Stimulated activated CD4-positive, alpha-beta T cell treated with anti-CD3 and anti-CD28 coated beads, Interleukin-12 subunit alpha, Interleukin-12 subunit beta, amount 100 ng/mL, for 24 hours (primary cell): Measurements from ENCODE around the gene SQSTM1.

Source experiments
- DNase-seq, 2 experiments: peaks; one replicate each; pipeline ENCODE4 v3.0.0-alpha.2; 2020; ENCODE audit warnings: low read depth in 2 of 2

The SQSTM1 gene

DNA sequence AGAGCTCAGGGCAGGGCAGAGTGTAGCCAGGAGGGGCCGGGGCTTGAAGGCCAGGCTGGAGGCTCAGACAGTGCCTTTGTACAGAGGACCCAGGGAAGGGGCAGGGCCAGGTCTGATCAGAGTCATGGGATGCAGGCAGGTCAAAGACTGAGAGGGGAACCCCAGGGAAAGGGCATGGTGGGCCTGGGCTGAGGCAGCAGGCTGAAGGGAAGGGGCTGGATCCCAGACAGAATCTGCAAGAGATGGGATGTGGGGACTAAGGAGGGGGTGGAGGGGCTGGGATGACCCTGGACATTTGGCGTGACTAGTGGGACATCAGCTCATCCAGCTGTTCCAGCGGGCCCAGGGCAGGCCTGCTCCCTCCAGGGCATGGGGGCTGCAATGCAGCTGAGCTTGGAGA lies 53.4 kb downstream of the SQSTM1 start:
- DNase-seq = no peak

DNA sequence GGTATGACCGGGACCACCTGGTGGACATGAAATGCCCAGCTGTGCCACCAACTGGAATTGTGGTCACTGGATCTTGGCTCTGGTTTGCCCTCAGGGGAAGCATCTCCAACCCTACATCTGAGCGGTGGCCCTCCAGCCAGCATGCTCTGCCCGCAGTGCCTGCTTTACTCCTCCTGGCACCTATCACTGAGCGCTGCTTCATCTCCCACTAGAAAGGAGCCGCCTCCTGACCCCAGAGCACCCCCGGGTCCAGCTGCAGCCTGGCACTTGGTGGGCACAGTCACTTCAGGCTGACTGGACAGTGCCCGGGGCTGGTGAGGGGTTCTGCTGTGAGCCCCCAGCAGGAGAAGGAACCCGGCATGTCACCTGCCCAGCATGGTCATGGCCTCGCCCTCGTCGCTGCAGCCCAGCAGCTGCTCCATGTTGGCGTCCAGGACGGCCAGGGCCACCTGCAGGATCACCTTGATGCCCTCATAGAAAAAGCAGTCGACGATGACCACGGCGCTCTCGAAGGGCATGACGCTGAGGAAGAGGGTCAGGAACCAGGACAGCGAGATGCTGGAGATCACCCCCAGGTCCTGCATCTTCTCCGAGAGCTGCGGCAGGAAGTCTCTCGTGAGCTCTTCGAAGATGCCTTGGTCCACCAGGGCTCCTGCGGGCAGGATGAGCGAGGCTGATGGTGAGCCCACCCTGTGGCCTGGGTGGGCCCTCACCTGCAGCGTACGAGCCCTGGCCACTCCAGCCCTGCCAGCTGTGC lies 54.0 kb downstream of the SQSTM1 start:
- no peak for DNase-seq

DNA sequence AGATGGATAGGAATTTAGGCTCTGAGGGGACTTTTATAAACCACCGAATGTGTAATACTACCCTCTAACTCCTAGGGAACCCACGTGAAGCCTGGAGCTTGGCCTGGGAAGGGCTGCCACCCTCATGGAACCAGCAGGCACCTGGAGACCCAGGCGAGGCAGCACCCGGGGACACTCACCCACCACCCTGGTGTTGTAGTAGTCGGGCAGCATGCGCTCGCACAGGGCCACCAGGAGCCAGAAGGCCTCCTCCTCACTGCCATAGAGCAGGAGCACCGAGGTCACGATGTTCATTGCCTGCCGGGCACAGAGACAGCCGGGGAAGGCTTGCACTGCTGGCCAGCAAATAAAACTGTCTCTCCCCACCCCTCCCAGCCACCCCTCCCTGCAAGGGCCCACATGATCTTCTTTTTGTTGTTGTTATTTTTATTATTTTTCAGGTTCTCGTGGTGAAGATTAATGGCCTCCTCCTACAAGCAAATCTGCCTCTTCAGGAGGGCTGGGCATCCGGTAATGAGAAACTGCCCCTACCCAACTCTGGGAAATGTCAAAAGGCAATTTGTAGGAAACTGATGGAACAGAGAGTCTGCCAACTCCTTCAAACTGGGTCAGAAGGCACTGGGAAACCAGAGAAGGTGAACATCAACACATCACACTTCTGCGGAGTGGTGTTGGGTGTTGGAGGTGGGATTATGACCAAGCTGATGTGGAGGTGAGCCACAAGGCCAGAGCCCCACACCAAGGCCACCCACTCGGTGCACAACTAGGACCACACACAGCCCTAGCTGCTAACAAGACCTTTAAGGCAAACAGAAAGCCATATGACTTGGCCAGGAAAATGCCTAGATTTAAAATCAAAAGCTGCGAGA lies 55.3 kb downstream of the SQSTM1 start:
- no peak for DNase-seq

DNA sequence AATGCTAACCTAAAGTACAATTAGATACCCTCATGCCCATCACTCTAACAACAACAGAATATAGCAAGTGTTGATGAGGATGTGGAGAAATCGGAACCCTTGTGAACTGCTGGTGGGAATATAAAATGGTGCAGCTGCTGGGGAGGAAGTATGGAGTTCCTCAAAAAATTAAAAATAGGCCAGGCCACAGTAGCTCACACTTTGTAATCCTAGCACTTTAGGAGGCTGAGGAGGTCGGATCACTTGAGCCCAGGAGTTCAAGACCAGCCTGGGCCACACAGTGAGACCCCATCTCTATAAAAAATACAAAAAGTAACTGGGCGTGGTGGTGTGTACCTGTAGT lies 55.9 kb downstream of the SQSTM1 start:
- DNase-seq = no peak

DNA sequence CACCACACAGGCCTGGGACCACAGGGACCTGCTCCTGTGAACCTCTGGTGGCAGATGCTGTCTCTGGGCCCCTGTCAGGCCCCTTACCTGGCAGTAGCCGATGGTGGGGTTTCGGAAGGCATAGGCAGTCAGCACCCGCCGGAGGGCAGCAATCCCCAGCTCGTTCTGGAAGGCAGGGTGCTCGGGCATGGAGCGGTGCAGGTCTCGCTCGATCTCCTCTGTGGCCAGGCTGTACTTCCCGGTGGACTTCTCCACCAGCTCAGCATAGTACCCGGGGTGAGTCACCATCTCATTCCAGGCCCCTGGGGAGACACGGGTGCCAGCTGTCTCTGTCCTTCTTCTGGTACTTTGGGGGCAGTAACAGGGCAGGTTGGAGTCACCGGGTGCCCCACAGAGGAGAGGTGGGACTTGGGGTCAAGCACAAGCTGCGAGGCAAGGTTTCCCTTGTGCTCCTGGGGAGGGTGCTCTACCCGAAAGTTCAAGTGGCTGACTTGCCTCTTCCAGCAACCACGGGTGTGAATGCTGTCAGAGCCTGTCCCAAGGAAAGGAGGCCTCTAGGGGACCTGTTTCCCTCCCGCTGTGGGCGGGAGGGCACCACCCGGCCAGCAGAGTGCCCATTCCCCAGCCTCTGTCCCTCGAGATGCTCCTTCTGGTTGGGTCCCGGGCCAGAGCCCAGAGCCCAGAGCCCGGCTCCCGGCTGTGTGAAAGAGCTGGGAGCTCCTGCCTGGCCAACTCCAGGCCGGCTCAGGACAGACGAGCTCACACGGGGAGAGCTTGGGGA lies 57.7 kb downstream of the SQSTM1 start:
- no peak for DNase-seq

DNA sequence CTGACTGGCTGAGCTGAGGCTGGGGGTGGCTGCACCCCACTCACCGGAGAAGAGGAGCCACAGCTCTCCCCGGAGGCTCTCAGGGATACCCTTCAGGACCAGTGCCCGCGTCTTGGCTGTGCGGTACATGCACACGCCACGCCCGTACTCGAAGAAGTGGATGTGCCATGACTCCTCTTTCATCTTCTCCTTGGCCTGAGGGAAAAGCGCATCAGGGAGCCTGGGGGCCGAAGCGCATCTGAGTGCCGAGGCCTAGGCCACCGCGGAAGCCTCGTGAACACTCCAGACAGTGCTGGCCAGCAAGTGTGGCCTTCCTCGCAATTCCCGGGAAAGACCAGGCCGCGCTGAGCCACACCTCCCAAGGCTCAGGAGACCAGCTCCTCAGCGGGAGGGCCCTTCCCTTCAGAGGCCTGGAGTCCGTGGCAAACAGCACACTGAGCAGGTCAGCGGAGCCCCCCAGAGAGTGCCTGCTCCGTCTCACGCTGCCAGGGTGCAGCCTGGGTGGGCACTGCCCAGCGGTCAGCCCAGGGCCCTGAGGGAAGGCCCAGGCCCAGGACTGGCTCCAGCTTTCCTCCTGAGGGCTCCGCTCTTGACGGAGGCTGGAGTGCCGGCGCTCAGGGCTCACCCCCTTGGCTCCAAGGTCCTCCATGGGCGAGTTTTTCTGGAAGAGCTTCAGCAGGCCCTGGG lies 58.4 kb downstream of the SQSTM1 start:
- DNase-seq = no peak

DNA sequence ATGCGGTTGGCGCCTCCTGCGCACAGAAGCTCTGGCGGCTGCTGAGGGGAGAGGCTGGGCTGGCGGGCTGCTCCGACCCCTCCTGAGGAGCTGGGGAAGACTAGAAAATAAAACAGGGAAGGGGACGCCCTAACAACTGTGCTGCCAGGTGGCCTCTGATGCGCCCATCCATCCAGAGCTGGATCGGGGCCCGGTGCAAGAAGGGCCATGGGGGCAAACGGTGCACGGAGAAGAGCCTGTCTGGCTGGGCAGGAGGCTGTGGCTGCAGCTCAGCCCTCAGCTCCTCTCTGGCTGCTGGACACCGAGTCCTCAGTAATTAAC lies 58.9 kb downstream of the SQSTM1 start:
- DNase-seq = no peak

DNA sequence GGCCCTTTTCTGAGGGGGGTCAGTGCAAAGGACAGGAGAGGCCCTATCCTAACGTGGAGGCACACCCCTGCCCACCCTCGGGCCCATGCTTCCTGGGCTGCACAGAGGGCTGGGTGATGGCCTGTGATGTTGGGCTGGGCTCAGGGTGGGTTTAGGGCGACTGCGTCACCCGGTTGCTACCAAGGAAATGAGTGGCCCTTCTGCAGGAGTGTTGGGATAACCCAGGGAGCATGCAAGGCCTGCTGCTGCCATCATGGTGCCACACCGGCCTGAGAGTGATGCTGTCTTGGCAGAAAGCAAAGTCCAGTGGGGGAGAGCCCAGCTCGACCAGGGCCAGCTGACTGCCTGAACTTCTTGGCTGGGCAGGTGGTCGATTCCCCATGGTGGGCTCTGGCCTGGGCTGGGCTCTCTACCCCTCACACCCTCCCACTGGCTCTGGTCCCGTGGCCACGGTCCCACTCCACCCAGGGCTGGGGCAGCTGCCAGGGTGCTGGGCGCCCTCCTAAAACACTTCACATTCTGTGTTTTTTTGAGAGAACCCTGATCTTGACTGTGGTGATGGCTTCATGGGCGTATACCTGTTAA lies 59.5 kb downstream of the SQSTM1 start:
- DNase-seq = no peak

DNA sequence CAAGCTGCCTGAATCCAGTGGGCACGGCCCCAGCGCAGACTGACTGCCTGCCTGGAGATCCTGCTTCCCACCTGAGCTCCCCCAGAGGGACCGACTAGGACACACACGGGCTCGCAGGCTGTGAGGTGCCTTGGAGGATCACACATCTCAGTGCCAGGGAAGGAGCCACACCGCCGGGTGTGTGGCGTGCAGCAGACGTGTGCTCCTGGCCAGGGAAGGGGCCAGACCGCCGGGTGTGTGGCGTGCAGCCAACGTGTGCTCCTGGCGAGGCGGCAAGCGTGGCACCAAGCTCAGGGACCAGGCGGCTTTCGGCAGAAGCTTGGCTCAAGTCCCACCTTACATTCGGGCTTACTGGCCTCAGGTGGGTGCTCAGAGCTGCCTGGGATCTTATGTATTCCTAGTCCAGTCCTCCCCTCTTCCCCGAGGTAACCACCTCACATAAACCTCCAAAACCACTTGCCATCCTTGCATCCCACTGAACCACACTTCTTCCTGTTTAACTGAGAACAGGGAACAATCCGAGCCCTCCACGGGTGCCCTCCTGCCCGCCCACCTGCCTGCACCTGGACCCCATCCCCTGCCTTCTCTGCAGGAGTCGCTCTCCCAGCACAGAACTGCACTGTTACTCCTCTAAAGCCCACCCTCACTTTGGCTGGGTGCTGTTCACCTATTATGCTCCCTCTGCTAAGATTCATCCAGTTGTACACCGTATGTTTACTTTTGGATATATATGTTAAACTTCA lies 60.3 kb downstream of the SQSTM1 start:
- DNase-seq = no peak

DNA sequence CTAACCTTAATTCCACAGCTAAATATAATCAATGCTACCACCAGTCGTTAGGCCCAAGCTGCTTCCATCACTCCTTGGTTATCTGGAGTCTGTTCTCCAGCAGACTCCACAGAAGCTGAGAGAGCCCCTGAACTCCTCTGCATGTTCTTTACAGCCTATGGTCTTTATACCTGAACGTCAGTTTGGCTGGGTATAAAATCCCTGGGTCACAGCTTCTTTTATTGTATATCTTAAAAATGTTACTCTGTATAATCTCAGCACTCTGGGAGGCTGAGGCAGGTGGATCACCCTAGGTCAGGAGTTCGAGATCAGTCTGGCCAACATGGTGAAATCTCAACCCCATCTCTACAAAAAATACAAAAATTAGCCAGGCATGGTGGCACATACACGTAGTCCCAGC lies 61.6 kb downstream of the SQSTM1 start:
- no peak for DNase-seq

DNA sequence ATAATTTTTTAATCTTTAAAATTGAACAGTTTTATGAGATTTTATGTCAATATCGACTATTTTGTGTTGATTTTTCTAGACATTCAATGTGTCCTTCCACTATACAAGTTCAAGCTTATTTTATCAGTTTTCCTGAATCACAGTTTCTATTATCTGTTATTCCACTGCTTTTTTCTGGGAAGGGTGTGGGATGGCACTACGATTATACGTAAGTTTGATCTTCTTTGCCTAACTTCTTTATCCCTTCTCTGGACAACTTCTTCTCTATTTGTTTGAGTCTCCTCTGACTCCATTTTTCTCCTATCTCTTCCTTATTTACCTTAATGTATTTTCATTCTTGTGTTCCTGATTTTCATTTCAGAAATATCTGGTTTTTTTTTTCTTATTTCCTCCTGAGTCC lies 62.5 kb downstream of the SQSTM1 start:
- no peak for DNase-seq

DNA sequence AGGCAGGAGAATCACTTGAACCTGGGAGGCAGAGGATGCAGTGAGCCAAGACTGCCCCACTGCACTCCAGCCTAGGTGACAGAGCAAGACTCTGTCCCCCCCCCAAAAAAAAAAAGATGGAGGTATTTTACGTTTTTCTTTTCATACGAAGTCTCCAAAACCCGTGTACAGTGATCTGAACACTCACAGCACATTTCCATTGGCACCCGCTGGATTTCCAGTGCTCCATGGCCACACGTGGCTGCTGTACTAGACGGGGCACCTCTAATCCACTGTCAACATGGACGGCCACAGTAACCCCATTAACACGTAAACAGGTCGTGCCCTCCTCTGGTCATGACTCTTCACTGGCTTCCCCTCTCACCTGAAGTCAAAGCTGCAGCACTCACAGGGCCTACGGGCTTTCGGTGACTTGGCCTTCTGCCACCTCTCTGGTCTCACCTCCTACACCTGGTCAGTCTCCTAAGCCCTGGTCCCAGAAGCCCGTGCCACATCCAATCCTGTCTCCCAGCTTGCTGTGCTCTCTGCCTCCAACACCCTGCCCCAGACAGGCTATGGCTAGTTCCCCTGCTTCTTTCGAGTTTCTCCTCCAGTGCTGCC lies 64.9 kb downstream of the SQSTM1 start:
- DNase-seq = no peak

DNA sequence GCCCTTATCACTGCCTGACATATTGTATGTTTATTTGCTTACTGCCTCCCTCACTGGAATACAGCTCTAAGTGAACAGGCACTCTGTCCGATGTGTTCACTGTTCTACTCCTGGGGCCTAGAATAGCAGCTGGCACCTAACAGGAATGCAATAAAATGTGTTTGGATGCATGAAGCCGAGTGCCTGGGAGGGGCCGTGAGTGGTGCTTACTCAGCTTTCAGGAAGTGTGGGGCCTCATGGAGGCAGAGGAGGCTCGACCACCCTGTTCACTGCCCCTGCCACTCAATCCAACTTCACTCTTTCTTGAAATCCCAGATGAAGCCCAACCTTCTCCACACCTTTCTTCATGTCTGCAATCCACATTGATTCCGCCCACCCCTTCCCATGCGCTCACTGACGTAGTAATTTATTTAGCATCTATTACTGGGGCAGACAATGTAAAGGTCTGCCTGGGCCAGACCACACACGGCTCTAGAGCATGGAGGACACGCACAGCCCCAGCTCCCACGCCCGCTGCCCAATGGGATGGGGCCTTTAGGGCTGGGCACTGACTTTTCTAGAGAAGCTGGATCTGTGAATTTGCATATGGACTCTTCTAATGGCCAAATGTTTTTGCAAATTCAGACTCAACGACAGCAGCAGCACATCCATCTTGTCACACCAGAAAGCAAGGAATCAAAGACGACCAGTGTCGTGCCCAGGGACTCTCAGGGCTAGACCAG lies 65.6 kb downstream of the SQSTM1 start:
- no peak for DNase-seq

DNA sequence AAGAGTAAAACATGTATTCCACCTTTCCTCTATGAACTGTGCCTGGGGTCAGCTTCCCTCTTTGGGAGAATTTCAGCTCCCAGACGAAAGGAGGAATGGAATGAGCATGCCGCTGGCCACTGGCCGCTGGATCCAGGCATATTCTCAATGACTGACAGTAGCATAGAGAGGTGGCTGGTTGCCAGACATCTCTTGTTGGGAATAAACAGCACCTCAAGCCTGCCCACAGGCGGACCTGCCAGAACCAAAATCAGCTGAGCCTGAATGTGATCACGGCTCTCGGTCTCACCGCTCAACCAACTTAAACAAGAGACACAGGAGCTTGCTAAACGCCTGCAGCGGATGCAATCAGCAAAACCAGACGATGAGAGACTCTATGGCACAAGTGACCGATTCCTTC lies 66.4 kb downstream of the SQSTM1 start:
- DNase-seq = no peak
